ENCODE measurements around the gene GALNT2.

The GALNT2 gene

DNA sequence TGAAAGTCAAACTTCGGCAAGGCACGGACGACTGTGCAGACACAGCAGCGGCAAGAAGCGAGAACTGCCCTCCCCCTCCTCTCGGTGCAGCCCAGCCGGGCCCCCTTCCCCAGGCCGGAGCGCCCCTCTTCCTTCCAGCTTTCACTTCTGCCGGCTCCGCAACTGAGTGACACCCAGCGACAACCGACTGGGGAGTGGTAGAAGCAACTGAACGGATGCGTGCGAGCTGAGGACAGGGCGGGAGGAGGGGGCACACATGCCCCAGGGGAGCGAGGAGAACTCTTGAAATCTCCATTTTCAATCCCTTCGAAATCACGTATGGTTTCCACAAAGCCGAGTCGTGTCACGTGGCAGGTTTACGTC, 212.5 kb downstream of the GALNT2 start:
- in situ Hi-C loops (cut with HindIII; ENCODE audit: low sequenced_read_pairs), result no loop called here
- TF ChIP-seq, protein P1, sequence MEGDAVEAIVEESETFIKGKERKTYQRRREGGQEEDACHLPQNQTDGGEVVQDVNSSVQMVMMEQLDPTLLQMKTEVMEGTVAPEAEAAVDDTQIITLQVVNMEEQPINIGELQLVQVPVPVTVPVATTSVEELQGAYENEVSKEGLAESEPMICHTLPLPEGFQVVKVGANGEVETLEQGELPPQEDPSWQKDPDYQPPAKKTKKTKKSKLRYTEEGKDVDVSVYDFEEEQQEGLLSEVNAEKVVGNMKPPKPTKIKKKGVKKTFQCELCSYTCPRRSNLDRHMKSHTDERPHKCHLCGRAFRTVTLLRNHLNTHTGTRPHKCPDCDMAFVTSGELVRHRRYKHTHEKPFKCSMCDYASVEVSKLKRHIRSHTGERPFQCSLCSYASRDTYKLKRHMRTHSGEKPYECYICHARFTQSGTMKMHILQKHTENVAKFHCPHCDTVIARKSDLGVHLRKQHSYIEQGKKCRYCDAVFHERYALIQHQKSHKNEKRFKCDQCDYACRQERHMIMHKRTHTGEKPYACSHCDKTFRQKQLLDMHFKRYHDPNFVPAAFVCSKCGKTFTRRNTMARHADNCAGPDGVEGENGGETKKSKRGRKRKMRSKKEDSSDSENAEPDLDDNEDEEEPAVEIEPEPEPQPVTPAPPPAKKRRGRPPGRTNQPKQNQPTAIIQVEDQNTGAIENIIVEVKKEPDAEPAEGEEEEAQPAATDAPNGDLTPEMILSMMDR (IDR thresholded peaks at IDR 0.05; ENCODE audit: low read depth, low read length, missing control alignments), result no peak
- DNase-seq (ENCODE audit: low read depth), result no peak
- H3K4me3 ChIP-seq (ENCODE audit: low read depth, low read length), result no peak overlapping the region

- TF ChIP-seq, protein P1 (IDR thresholded peaks at IDR 0.05; ENCODE audit: low read depth, low read length, missing control alignments), result no peak
- H3K4me3 ChIP-seq (ENCODE audit: low read depth, low read length), result no peak overlapping the region
- in situ Hi-C loops (cut with HindIII; ENCODE audit: low sequenced_read_pairs), result no loop called here
- no peak for DNase-seq (ENCODE audit: low read depth)
Observed at GRCh38 chr1:230280054-230280795, 213.2 kb downstream of the GALNT2 start.

- TF ChIP-seq, protein P1 (IDR thresholded peaks at IDR 0.05; ENCODE audit: low read depth, low read length, missing control alignments), result no peak
- in situ Hi-C loops (cut with HindIII; ENCODE audit: low sequenced_read_pairs), result no loop called here
- no peak for DNase-seq (ENCODE audit: low read depth)
- H3K4me3 ChIP-seq (ENCODE audit: low read depth, low read length), result no peak overlapping the region
Observed at GRCh38 chr1:230280906-230281413, 213.9 kb downstream of the GALNT2 start.

GRCh38 chr1:230281556-230281955, 214.5 kb downstream of the GALNT2 start:
- no peak for DNase-seq (ENCODE audit: low read depth)
- TF ChIP-seq, protein P1 (IDR thresholded peaks at IDR 0.05; ENCODE audit: low read depth, low read length, missing control alignments), result no peak
- in situ Hi-C loops (cut with HindIII; ENCODE audit: low sequenced_read_pairs), result no loop called here

GRCh38 chr1:230282157-230282556, 215.1 kb downstream of the GALNT2 start:
- in situ Hi-C loops (cut with HindIII; ENCODE audit: low sequenced_read_pairs), result no loop called here
- no peak overlapping the region for H3K4me3 ChIP-seq (ENCODE audit: low read depth, low read length)
- TF ChIP-seq, protein P1 (IDR thresholded peaks at IDR 0.05; ENCODE audit: low read depth, low read length, missing control alignments), result no peak
- no peak for DNase-seq (ENCODE audit: low read depth)

More at GRCh38 chr1:230281556-230281955, 214.5 kb downstream of the GALNT2 start:
- H3K4me3 ChIP-seq (ENCODE audit: low read depth, low read length), result no peak overlapping the region

GRCh38 chr1:230283678-230284077, 216.6 kb downstream of the GALNT2 start:
- H3K4me3 ChIP-seq (ENCODE audit: low read depth, low read length), result no peak overlapping the region
- in situ Hi-C loops (cut with HindIII; ENCODE audit: low sequenced_read_pairs), result no loop called here
- TF ChIP-seq, protein P1 (IDR thresholded peaks at IDR 0.05; ENCODE audit: low read depth, low read length, missing control alignments), result no peak
- DNase-seq (ENCODE audit: low read depth), result no peak
